SH-SY5Y (cell line): Measurements from ENCODE around the gene ZNF236.

Experiments
- GATA2 ChIP-seq: IDR thresholded peaks from 2 replicates; pipeline ENCODE4 v1.6.1; 2011; ENCODE audit warnings: mild to moderate bottlenecking, low read depth, low read length
- GATA3 ChIP-seq: IDR thresholded peaks from 2 replicates; pipeline ENCODE4 v1.6.1; 2011; ENCODE audit warnings: low read depth, mild to moderate bottlenecking, low read length, moderate library complexity

GRCh38 chr18:76997951-76998808 lies 175.8 kb downstream of the ZNF236 start:
- no peak for TF ChIP-seq GATA2
- no peak for TF ChIP-seq GATA3
